ENCODE data around the gene DDX27.

DDX27 gene

DNA sequence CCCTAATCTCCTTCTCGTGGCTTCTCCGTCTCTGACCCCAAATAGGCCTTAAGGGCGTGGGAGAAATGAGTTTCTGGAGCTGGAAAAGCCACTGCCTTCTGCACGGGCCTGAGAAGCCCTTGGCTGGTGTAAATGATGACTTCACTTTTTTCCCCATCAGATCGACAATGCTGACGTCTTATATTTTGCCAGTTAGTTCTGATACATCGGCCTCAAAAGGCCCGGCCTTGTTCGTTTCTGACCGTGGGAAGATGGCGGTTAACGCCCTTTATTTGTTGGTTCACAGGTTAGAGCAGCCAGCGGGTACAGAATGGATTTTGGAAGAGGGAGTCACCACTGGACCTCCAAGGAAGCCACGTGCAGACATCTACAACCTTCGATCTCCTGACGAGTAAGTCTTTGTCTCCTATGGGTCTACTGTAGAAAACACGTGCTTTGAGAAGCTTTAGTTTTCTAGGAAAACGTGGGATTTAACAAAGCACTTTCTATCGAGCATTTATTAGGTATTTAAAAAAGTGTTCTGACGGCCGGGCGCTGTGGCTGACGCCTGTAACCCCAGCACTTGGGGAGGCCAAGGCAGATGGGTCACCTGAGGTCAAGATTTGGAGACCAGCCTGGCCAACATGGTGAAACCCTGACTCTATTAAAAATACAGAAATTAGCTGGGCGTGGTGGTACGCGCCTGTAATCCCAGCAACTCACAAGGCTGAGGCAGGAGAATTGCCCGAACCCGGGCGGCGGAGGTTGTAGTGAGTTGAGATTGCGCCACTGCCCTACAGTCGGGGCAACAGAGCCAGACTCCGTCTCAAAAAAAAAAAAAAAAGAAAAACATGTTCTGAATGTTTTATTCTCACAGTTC lies 59.8 kb downstream of the DDX27 start:
- peaks cover 91% of the 10 kb centered on the region for H3K36me3 Mint-ChIP-seq (ENCODE audit: insufficient read depth)
- DNase-seq (peak in 2 of 3 experiments; percentile 30 to 36), ATAC-seq (replicated peaks) (peak; percentile 0)
- H3K27ac Mint-ChIP-seq: peak overlapping the region; percentile 98 to 100
- peak overlapping the region; percentile 86 to 94 for H3K4me3 Mint-ChIP-seq
- H3K9me3 Mint-ChIP-seq: peaks cover 5 to 25% of the 10 kb centered on the region in 2 donors
- peaks cover 66 to 77% of the 10 kb centered on the region in 2 donors for H3K4me1 Mint-ChIP-seq (ENCODE audit: low read depth in 2 of 2)
- H3K27me3 Mint-ChIP-seq: no peaks in the 10 kb centered on the region

- DNase-seq (no peak), ATAC-seq (replicated peaks) (no peak)
- H3K9me3 Mint-ChIP-seq: peaks cover 8 to 27% of the 10 kb centered on the region in 2 donors
- H3K36me3 Mint-ChIP-seq (ENCODE audit: insufficient read depth): peaks cover 93% of the 10 kb centered on the region
- peak overlapping the region; percentile 98 to 100 for H3K27ac Mint-ChIP-seq
- peak overlapping the region; percentile 86 to 94 for H3K4me3 Mint-ChIP-seq
- H3K27me3 Mint-ChIP-seq: no peaks in the 10 kb centered on the region
- peaks cover 72 to 83% of the 10 kb centered on the region in 2 donors for H3K4me1 Mint-ChIP-seq (ENCODE audit: low read depth in 2 of 2)
Observed at GRCh38 chr20:49279677-49280462, 60.7 kb downstream of the DDX27 start.

- Mint-ChIP-seq H3K27ac (peak overlapping the region; percentile 79 to 89), H3K36me3 (ENCODE audit: insufficient read depth) (peaks cover 93% of the 10 kb centered on the region), H3K4me1 (ENCODE audit: low read depth in 2 of 2) (peaks cover 75 to 83% of the 10 kb centered on the region in 2 donors), H3K9me3 (peaks cover 8 to 32% of the 10 kb centered on the region in 2 donors), H3K4me3 (peak overlapping the region; percentile 86 to 94), H3K27me3 (no peaks in the 10 kb centered on the region)
- ATAC-seq (replicated peaks) (no peak), DNase-seq (no peak)
Observed at GRCh38 chr20:49280463-49281058, 61.3 kb downstream of the DDX27 start.

DNA sequence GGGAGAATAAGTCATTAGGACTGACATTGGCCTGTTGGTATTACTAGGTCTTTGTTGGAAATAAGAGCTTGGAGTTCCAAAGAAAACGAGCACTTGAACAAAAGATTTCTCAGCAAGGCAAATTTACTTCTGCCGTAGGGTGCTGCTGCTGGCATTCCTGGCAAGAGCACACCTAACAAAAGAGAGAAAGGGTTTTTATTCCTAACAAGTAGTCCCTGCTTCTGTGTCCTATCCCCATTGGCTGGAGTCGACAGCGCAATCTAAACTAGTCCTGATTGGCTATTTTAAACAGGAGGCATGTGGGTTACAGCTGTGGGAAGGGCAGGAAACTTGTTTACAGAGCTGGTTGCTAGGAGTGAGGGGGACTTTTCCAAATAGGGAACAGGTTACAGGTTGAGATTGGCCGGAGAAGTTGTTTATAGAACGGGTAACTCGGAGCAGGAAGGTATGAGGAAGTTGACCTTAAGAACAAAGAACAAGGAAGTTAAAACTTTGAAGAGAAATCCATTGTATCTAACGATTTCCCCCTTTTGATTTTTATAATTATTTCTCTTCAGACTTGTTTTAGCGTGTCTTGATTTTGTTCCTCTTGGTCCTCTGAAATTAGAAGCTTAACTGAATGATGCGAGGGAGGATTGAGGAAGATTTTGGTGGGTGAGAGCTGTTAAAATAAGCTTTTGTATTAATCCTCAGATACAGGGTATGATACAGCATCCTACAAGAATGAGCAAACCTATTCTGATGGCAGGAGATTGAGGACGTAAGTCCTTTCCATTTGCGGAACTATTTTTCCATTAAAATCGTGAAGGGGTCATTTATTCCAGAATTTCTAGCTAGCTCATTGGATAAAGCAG lies 62.1 kb downstream of the DDX27 start:
- peak overlapping the region; percentile 89 to 94 for H3K27ac Mint-ChIP-seq
- H3K4me1 Mint-ChIP-seq (ENCODE audit: low read depth in 2 of 2): peaks cover 74 to 80% of the 10 kb centered on the region in 2 donors
- no peak for DNase-seq
- peak overlapping the region; percentile 86 to 94 for H3K4me3 Mint-ChIP-seq
- peaks cover 8 to 39% of the 10 kb centered on the region in 2 donors for H3K9me3 Mint-ChIP-seq
- ATAC-seq (replicated peaks): no peak
- peaks cover 96% of the 10 kb centered on the region for H3K36me3 Mint-ChIP-seq (ENCODE audit: insufficient read depth)
- no peaks in the 10 kb centered on the region for H3K27me3 Mint-ChIP-seq

DNA sequence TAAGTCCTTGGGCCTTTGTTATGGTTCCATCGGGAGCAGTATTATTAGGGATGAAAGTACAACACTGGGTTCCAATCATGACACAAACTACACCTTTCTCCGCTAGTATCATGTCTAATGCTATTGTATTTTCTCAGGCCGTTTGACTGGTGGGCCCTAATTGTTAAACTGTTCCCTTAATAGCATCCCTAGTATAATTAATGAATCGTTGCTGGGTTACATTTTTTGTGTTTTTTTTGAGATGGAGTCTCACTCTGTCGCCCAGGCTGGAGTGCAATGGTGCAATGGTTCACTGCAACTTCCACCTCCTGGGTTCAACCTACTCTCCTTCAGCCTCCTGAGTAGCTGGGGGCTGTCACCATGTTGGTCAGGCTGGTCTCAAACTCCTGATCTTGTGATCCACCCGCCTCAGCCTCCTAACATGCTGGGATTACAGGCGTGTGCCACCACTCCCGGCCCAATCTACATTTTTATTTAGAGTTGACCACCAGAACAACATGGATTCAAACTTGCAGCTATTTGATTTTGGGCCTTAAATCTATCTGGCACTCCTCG lies 62.8 kb downstream of the DDX27 start:
- Mint-ChIP-seq H3K9me3 (peaks cover 10 to 46% of the 10 kb centered on the region in 2 donors), H3K4me1 (ENCODE audit: low read depth in 2 of 2) (peaks cover 69 to 73% of the 10 kb centered on the region in 2 donors), H3K36me3 (ENCODE audit: insufficient read depth) (peaks cover 99% of the 10 kb centered on the region), H3K27ac (peak overlapping the region; percentile 89 to 94), H3K27me3 (no peaks in the 10 kb centered on the region), H3K4me3 (peak overlapping the region; percentile 86 to 94)
- ATAC-seq (replicated peaks) (no peak), DNase-seq (no peak)

DNA sequence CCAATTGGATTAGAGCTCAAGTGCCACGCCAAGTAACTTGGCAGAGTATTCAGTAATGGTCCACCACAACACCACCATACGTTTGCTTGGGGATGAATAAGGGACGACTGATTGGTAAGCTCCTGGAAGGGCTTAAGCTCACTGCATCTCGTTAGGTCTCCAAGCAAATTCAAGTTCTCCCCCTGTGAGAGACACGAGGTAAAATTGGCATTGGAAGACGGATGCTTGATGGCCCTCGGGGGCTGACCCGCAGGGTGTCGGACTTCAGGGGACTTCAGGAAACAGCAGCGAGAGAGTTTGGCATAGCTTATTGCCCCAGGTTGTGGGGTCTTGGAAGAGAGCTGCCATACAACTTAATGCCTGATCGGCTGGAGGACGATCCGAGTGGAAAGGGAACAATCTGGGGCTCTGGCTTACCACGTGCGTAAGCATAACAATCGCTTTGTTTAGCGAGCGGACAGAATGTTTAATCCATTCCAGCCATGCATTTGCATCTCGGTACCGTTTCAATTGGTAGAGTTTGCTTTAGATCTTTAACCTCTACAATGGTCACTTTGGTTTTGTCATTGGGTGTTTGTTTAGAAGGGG lies 63.5 kb downstream of the DDX27 start:
- Mint-ChIP-seq H3K27ac (peak overlapping the region; percentile 89 to 94), H3K27me3 (no peaks in the 10 kb centered on the region), H3K4me1 (ENCODE audit: low read depth in 2 of 2) (peaks cover 69 to 74% of the 10 kb centered on the region in 2 donors), H3K4me3 (peak overlapping the region; percentile 86 to 94), H3K9me3 (peaks cover 14 to 50% of the 10 kb centered on the region in 2 donors), H3K36me3 (ENCODE audit: insufficient read depth) (peaks cover 99% of the 10 kb centered on the region)
- DNase-seq (no peak), ATAC-seq (replicated peaks) (no peak)

DNA sequence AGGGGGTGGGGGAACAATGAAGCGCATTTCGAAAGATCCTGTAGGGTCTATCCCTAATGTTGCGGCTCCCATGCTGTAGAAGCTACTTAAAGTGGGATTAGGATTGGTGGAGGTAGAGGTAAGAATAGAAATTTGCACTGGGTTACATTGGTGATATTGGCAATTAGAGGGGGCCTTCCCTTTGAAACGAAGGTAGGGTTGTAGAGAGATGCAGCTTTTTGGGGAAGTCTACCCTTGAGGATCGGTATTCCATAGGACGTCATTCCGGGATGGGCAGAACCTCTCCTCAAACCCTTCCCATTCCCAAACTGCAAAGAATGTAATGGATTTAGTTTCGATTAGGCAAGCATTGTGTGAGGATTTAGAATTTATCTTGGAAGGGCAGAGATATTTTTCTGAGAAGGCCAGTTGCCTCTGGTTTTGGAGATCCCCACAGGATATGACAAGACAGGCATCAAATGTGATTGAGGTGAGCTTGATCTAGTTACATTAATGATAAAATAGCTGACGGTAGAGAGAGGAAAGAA lies 64.0 kb downstream of the DDX27 start:
- H3K27me3 Mint-ChIP-seq: no peaks in the 10 kb centered on the region
- H3K4me3 Mint-ChIP-seq: peak overlapping the region; percentile 86 to 94
- peaks cover 14 to 50% of the 10 kb centered on the region in 2 donors for H3K9me3 Mint-ChIP-seq
- DNase-seq (peak in 1 of 3 experiments; percentile 8), ATAC-seq (replicated peaks) (peak; percentile 54)
- H3K4me1 Mint-ChIP-seq (ENCODE audit: low read depth in 2 of 2): peaks cover 69 to 77% of the 10 kb centered on the region in 2 donors
- peaks cover 99% of the 10 kb centered on the region for H3K36me3 Mint-ChIP-seq (ENCODE audit: insufficient read depth)
- peak overlapping the region; percentile 89 to 94 for H3K27ac Mint-ChIP-seq

GRCh38 chr20:49283703-49284625 lies 64.7 kb downstream of the DDX27 start:
- Mint-ChIP-seq H3K9me3 (peaks cover 14 to 50% of the 10 kb centered on the region in 2 donors), H3K27me3 (no peaks in the 10 kb centered on the region), H3K27ac (peak overlapping the region; percentile 89 to 94), H3K4me1 (ENCODE audit: low read depth in 2 of 2) (peaks cover 61 to 70% of the 10 kb centered on the region in 2 donors), H3K4me3 (peak overlapping the region; percentile 86 to 94), H3K36me3 (ENCODE audit: insufficient read depth) (peaks cover 99% of the 10 kb centered on the region)
- ATAC-seq (replicated peaks) (no peak), DNase-seq (no peak)

GRCh38 chr20:49284818-49285217 lies 65.6 kb downstream of the DDX27 start:
- H3K27ac Mint-ChIP-seq: peak overlapping the region; percentile 89 to 94
- H3K4me1 Mint-ChIP-seq (ENCODE audit: low read depth in 2 of 2): peaks cover 56 to 63% of the 10 kb centered on the region in 2 donors
- H3K36me3 Mint-ChIP-seq (ENCODE audit: insufficient read depth): peaks cover 99% of the 10 kb centered on the region
- DNase-seq: no peak
- peak overlapping the region; percentile 86 to 94 for H3K4me3 Mint-ChIP-seq
- H3K9me3 Mint-ChIP-seq: peaks cover 14 to 50% of the 10 kb centered on the region in 2 donors
- no peak for ATAC-seq (replicated peaks)
- H3K27me3 Mint-ChIP-seq: no peaks in the 10 kb centered on the region

- Mint-ChIP-seq H3K27ac (peak overlapping the region; percentile 89 to 94), H3K9me3 (peaks cover 14 to 50% of the 10 kb centered on the region in 2 donors), H3K27me3 (no peaks in the 10 kb centered on the region), H3K4me3 (peak overlapping the region; percentile 6 to 49), H3K4me1 (ENCODE audit: low read depth in 2 of 2) (peaks cover 54 to 59% of the 10 kb centered on the region in 2 donors), H3K36me3 (ENCODE audit: insufficient read depth) (peaks cover 99% of the 10 kb centered on the region)
- ATAC-seq (replicated peaks) (no peak), DNase-seq (no peak)
Observed at GRCh38 chr20:49285233-49285668, 66.0 kb downstream of the DDX27 start.

Data from effector memory CD8-positive, alpha-beta T cell (primary cell).